CD4-positive, alpha-beta T cell treated with Interleukin-17A for 1 hour (primary cell): ENCODE data around the gene VSTM5.
"Not testable (repeated sequence)": the region's sequence is repeated elsewhere in the genome, so short reads cannot be mapped to it uniquely, and the experiment has no call there.

Source experiments
- DNase-seq: peaks from one replicate; pipeline ENCODE4 v3.0.0-alpha.2; 2020

VSTM5 gene, protein sequence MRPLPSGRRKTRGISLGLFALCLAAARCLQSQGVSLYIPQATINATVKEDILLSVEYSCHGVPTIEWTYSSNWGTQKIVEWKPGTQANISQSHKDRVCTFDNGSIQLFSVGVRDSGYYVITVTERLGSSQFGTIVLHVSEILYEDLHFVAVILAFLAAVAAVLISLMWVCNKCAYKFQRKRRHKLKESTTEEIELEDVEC

DNA sequence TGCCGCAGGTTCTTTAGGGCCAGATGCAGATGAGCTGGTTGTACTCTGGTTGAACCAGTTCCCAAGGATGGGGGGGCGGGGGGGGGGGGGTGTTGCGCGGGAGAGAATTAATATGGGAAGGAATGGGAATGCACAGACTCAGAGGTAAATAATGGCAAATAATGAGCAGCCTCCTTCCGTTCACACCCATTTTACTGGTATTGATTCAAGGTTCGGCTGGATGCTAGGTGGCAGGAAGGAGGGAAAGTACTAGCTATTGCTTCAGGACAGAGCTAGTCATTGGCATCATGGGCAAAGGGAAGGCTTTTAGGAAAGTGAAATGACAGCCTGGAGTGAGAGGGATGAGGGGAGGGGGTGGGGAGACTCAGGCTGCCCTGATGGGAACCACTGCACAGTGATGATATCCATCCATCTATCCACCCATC is at the start of gene VSTM5:
Gene VSTM5 (minus strand): TSS at position 25 of the 425 bp plus-strand sequence. CDS start 116 bp downstream, outside the sequence.
- DNase-seq, result no peak

DNA sequence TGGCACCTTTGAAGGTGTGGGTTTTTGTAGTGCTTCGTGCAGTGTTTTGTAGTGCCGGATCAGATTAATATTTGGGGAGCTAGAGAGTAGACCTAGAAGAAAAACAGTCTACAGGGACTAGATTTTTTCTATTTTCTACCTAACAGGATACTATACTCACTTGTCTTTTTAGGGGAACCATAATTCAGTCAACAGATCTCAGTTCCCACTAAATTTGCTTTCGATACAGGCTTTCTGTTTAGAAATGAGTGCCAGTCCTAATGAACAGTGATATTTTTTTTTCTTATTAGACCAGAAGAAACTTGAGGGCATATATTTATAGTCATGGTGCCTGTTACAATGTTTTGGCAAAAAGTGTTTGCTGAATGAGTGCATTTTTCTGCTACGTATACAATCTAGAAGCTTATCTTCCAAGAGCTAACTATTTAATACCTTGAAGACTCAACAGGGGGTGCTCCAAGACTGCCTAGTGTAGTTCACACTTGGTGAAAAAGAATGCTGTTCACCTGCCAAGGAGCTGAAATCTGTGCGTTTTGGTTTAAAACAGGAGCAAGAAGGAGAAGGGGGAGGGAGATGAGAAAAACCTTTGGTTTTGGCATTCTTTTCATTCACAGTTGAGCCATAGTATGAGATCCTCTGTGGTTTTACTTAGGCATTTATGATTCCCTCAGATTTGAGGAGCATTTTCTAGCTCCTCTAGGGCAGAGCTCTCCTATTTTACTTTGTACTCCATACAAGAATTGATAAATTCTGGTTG is 44.9 kb upstream of the VSTM5 start:
- peak; percentile 31 for DNase-seq

DNA sequence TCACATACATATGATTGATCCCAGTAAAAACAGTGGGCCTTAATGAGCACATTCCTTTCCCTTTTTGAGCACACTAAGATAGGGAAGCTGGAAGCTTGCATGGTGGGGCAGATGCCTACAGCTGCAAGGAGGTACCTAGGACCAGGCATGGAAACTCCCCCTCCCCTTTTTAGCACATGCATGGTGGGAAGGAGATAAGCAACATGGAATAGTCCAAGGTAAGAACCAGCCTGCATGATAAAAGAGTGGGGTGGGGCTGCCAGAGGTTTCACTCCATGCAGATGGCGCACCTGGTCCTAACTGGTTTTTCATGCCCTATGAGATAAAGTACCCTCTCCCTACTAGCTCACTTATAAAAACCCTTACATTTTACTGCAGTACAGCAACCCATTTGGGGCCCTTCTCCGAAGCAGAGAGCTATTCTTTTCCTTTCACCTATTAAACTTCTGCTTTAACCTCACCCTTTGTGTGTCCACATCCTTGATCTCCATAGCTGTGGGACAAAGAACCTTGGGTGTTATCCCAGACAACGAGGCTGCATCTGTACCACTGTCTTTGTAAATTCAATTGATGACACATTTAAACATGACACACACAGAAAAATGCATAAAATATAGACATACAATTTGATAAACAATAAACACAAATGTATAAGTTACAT is 40.1 kb upstream of the VSTM5 start:
- no peak for DNase-seq

DNA sequence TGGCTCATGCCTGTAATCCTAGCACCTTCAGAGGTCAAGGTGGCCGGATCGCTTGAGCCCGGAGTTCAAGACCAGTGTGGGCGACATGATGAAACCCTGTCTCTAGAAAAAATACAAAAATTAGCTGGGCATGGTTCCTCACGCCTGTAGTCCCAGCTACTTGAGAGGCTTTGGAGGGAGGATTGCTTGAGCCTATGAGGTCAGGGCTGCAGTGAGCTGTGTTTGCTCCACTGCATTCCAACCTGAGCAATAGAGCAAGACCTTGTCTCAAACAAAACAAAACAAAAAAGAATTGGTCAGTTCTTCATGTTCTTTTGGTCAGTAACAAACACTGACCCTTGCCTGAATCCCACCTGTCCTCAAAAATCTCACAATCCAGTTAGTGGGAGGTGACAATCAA is 36.7 kb upstream of the VSTM5 start:
- no peak for DNase-seq

DNA sequence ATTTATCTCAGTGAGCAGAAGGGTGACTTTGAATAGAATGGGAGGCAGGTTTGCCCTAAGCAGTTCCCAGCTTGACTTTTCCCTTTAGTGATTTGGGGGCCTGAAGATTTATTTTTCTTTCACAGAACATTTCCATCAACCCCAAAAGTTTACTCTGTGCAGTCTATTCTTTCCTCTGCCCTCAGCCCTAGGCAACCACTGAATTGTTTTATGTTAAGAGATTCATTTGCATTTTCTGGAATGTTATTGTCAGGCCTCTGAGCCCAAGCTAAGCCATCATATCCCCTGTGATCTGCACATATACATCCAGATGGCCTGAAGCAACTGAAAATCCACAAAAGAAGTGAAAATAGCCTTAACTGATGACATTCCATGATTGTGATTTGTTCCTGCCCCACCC is 28.7 kb upstream of the VSTM5 start:
- not testable (repeated sequence) for DNase-seq

DNA sequence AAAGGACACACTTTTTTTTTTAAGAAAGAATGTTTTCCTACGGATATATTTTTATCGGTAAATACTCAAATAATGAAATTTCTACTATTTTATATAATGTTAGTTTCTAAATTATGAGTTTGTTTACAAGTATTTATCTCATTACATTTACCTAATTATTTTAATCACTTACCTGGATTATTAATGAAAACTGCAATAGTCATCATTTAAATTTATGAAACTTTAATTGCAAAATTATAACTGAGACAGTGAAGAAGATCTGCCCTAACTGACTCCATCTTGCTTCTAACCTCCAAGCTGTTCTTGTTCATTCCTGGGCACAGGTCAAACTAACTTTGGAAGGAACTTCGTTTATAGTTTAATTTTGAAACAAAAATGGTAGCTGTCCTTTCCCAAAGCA is 25.2 kb upstream of the VSTM5 start:
- DNase-seq, result no peak

DNA sequence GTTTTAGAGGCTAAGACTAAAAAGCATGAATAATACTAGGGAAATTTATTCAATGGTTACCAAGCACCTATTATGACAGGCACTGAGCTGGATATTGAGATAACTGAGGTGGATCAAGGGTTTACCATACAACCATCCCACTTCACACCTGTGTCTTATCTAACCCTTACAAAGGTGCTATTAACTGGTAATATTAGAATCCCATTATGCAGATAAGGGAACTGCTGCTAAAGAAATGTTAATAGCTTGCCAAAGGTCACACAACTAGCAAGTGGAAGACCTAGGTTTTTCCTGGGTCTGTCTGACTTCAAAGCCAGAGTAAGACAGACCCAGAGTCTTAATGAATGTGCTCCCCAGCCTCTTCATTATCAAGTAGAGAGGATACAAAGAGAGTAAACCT is 21.1 kb upstream of the VSTM5 start:
- DNase-seq, result no peak

DNA sequence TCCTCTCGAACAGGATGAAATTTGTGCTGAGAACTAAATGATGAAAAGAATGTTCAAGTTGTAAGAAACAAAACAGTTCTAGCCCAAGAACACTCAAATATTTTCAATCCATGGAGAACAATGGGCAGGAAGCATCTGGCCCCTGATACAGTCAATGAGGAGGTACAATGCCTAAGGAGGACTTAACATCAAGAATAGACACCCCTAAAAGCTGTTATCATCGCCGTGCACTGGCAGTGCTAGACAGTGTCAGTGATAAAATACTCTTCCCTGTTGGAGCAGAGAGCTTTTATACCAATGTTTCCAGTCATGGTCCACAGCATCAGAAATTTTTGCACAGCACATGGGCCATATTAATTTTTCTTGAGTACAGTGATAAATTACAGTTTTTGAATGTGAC is 20.2 kb upstream of the VSTM5 start:
- no peak for DNase-seq

DNA sequence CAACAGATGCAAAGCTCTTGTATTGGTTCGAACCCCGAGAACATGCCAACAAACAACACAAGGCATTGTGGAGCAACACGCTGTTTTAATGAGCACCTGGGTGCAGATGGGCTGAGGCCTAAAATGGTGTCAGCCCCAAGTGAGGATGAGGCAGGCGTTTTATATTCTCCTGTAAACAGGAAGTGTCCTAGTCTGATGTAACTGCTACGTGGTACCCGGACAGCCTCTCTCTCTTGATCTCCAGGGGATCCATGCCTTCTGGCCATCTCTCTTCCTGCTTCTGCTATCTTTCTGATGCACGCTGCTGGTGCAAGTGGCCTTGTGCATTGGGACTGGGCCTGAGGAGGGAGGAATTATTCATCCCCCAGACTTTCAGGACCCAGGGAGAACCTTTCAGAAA is 19.4 kb upstream of the VSTM5 start:
- no peak for DNase-seq

DNA sequence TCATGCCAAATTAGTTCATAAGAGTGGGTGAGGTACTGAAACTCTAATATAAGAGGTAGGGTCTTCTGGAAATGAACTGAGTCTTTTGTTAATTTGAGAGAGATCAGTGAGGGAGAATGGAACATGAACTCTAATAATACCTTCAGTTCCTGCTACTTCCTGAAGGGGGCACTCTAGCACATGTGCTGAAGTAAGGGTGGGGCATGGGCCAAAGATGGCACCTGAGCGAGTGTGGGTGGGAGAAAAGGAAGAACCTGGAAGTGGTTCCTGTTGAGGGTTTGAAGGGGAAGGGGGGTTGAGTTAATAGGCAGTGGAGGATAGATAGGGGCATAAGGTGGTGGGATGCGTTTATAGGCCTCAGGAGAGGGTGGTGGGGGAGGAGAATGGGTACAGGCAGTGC is 18.0 kb upstream of the VSTM5 start:
- DNase-seq, result not testable (repeated sequence)

DNA sequence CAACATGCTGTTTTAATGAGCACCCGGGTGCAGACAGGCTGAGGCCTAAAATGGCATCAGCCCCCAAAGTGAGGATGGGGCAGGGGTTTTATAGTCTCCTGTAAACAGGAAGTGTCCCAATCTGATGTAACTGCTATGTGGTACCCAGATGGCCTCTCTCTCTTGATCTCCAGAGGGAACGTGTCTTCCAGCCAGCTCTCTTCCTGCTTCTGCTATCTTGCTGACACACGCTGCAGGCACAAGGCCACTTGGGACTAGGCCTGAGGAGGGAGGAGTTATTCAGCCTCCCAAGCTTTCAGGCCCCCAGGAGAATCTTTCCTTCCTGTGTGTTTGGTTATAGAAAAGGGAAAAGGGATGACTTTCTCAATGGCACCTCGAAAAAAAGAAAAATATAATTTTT is 11.4 kb upstream of the VSTM5 start:
- no peak for DNase-seq

DNA sequence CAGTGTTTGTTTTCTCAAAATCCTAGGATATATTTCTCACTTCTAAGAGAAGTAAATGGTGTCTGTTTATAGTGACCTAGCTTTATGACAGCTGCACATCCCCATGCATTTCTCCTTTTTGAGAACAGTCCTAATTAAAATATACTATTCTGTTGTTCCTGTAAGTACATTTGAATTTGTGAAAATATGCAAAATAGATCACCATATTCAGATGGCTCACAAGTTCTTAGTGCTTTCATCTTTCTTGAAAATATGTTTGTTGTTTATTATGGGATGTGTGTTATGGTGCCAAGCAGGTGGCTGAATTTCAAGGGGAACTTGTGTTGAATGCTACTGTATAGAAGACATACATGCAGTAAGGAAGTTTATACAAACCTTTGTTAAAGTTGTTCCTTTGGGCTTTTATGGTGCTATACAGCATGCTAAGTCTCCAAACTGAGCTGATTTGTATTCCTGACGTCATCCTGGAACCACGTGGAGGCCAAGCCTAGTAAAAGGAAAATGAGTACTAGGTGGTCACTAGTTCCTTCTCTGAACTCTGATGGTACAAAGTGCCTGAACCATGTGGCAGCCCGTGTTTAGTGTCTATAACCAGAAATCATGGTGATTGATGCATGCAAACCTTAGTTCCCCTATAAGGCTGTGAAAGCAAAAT is 7.8 kb upstream of the VSTM5 start:
- no peak for DNase-seq

DNA sequence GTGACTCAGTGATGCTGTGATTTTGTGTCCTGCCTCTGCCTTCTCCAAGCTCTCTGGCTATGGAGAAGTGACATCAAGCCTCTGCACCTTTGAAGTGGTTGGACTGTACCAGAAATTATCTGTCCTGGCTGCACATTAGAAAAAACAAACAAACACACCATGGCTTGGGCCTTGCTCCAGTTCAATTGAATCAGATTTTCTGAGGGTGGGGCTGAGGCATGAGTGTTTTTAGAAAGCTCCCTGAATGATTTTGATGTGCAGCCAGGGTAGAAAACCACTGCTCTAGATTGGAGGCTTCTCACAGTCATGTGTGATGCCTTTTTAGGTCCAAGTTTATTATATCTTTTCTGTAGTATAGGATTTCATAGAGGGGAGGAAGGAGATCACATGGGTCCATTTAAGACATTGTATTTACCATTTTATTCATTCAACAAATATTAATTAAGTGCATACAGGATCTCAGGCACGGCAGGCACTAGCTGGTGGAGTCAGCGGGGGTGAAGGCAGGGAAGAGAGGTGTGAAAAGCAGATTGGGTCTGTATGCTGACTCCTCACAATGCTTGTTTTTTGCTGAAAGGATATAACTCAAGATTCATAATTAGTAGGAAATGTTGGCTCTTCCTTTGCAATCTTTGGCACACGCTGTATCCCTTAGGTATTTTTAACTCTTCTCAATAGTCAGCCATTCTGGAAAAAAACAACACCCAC is 7.1 kb upstream of the VSTM5 start:
- no peak for DNase-seq

DNA sequence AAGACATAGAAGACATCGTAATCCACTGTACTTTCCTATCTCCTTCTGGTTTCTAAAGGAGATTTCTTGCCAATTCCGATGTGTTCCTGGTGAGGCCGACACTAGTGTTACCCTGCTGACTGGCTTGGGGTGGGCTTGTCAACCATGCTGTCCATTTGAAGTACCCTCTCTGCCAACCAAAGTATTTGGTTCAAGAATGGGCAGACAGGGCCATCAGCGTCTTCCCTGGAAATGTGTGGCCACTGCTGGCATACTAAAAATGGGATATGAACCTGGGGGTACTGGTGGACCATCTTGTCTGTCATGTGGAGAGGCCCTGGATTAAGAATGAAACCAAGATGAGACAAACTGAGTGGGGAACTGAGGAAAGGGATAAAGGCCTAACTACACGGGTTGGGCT is 1.8 kb upstream of the VSTM5 start:
- no peak for DNase-seq

DNA sequence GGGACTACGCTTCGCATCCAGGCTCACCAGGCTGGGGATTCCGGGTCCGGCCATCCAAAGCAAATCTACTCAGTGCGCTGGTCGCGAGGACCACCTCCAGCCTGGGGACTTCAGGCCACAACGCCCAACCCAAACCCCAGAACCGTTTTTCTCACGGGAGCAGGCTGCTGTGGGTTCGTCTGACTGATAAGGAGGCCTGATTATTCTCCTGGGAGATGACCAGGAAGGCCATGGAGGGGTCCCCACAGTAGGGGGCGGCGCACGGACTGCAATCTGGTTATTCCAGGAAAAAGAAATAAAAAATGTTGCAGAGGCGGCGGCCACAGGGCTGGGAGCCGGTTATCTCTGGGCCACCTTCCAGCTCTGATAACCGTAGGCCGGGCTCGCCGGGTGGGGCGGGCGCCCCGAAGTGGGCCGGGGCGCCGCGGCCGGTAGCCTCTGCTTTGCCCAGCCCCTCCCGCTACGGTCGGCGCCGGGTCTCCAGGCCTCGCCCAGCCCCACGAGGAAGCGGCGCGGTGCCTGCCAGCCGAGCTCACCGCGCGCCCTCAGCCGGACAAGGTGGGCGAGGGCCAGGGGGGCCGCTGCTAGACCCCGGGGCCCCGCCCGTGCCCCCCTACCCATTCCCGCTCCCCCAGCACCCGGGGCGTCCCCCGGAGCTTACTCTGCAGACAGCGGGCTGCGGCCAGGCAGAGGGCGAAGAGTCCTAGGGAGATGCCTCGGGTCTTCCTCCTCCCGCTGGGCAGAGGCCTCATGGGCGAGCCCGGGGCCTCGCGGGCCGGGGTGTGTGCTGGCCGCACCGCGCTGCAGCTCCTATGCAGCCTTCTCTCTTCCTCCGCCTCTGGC is 446 bp downstream of the VSTM5 start:
- no peak for DNase-seq

DNA sequence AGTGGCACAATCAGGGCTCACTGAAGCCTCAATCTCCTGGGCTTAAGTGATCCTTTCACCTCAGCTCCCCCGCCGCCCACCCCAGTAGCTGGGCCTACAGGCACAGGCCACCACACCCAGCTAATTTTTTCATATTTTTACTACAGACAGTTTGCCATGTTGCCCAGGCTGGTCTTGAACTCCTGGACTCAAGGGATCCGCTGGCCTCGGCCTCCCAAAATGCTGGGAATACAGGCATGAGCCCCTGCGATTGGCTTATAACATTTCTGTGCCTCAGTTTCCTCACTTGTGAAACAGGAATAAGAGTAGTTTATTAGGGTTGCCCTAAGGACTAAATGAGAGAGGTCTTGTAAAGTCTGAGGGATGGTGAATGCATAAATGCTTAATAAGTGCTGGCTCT is 1.2 kb downstream of the VSTM5 start:
- no peak for DNase-seq

DNA sequence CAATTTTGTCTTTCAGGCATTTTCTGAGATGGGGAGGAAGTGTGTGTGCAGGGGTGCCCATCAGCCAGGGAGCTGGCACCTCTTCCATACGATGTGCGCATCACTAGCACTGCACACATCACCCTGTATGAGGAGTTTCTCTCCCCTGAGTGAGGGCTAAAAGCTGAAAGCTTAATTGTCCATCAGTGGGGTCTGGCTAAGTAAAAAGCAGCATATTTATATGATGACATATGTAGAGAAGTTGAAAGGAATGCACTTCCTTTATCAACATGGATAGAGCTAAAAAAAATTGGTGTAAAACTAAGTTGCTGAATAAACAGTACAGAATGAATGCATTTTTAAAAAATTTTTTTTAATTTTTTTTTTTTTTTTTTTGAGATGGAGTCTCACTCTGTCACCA is 4.0 kb downstream of the VSTM5 start:
- no peak for DNase-seq

DNA sequence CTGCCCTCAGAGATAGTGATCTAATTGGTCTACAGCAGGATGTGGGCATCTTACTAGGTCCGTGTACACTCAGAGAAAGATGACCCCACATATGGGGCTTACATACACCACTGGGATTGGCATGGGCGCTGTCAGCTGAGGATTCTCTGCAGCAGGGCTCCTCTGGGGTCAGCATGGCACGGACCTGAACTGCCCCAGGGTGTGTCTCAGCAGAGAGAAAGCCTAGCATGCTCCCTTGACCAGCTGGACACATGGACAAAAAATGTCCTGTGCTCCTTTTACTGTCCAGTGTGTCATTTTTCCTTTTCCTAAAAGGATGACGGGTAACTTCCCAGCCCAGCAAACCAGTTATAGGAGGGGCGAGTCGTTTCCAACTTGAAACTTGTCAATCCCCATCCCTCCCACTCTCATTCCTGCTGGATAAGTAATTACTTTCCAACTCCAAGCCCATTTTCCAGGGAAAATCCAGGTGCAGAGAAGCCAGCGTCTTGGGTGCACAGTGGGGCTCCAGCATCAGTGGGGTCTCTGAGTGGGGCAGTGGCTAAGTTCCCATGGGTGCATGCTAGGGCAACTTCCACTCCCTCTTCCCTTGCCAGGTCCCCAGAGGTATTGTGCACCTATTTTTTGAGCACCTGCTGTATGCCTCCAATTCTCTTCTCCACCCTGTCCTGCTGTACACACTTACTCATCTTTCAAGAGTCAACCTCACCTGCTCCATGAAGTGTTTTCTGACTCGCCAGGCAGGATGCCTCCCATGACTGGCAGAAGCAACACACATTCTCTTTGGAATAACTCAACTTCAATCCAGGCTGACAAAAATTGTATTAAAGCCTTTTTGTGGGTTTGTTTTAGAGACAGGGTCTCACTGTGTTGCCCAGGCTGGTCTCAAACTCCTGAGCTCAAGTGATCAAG is 5.0 kb downstream of the VSTM5 start:
- DNase-seq, result no peak

DNA sequence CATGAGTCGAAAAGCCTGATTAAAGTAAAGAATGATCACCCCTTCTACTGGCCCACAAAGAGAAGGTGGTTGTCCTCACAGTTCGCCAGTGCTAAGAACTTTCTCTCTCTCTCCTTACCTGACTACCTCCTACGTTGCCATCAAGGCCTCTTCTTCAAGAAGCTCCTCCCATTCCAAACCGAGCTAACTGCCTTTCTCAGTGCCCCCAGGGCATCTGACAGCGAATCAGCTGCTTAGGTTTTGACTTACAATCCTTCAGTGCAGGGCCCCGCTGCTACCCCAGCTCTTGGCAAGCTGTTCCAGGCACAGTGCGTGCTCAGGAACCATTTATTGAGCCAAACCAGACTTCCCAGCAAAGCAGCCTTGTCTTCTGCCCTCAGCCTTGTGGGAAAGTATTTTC is 5.8 kb downstream of the VSTM5 start:
- no peak for DNase-seq

DNA sequence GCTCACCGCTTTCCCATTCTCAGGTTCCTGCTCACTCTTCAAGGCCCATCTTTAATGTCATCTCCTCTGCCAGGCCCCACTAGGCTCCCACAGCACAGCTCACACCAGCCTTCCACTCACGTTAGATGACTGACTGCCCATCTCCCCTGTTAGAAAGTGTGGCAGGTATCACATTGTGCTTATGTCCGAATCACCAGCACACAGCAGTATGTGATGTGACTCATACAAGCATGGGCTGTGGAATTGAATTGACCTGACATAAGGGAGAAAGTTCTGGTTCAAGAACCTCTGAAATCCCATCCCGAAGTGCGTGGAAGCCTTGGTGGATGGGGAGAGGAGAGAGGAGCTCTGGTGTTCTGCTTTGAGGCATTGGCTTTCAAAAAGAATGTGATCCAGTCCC is 6.5 kb downstream of the VSTM5 start:
- DNase-seq, result no peak

DNA sequence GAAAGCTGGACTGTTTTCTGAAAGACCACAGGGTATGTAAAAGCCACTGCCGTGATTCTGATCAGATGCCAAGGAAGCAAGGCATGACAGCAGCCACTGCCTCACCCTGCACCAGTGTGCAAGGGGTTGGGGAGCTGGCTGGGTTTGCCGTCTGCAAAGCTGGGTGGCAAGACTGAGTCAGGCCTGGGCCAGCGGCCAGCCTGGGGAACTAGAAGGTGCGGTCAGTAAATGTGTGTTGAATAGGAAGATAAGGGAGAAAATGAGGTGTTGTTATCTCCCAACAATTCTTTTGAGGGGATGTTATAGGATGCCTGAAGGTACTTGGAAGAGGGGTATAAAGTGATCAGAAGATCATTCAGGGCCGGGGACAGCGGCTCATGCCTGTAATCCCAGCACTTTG is 8.0 kb downstream of the VSTM5 start:
- DNase-seq, result no peak
